ENCODE measurements around the gene USP17L29.
"Not testable (repeated sequence)": the region's sequence is repeated elsewhere in the genome, so short reads cannot be mapped to it uniquely, and the experiment has no call there.

DNA sequence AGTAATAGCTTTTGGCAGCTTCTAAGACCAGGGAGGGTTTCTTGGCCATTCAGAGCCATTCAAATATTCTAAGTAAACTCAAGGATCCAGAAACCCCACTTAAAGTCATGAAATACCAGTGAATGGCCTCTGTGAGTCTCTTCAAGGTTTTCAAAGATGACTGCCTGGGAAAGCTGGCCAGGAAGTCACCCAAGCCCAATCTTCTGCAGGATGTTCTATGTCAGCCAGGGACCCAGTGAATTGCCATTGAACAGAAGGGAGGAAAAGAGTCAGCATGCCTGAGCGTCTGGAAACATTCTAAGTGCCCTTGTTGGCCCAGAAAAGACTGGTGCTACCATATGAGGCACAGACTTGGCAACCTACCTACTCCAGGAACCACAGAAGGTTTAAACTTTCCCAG, 26.4 kb downstream of the USP17L29 start:
- not testable (repeated sequence) for TF ChIP-seq SP1, ZNF384 (IDR thresholded peaks at IDR 0.05)
